Activated CD8-positive, alpha-beta memory T cell treated with anti-CD3 and anti-CD28 coated beads, Interleukin-2, amount 10 ng/mL, durations not matched to agents 7 days and 5 days (primary cell): ENCODE data around the gene EPN3. TPM values are rescaled to one million over a fixed set of nuclear protein-coding genes. Genes with fewer than 3 reads are reported as not detected.

Experiments used
- ATAC-seq: fragments of 150-1000 bp; cut with Tn5 transposase; one replicate; pipeline ENCODE4 v1.10.0; 2021; ENCODE audit warnings: moderate library complexity
- CTCF ChIA-PET: fragments of 350-600 bp; sonication (Branson Sonifier 250); formaldehyde crosslinking; loops from one replicate; lab custom pipeline; 2021; ENCODE audit warnings: antibody characterized with exemption; lab: Charles Lee
- DNase-seq: peaks from one replicate; pipeline ENCODE4 v3.0.0-alpha.2; 2020
- H3K27ac Mint-ChIP-seq: one replicate; pipeline ENCODE4 v1.8.0; 2021; ENCODE audit warnings: mild to moderate bottlenecking, mixed read lengths
- H3K27me3 Mint-ChIP-seq: one replicate; pipeline ENCODE4 v1.8.0; 2021; ENCODE audit warnings: mixed read lengths
- H3K36me3 Mint-ChIP-seq: one replicate; pipeline ENCODE4 v1.8.0; 2021; ENCODE audit warnings: mild to moderate bottlenecking, mixed read lengths
- H3K4me1 Mint-ChIP-seq: one replicate; pipeline ENCODE4 v1.8.0; 2021; ENCODE audit warnings: mixed read lengths
- H3K4me3 Mint-ChIP-seq: one replicate; pipeline ENCODE4 v1.8.0; 2021; ENCODE audit warnings: mild to moderate bottlenecking, moderate library complexity, mixed read lengths
- H3K9me3 Mint-ChIP-seq: one replicate; pipeline ENCODE4 v1.8.0; 2022; ENCODE audit warnings: low read depth, mixed read lengths
- total RNA-seq, 2 experiments: library from RNA; stranded (reverse); gene quantifications; one replicate each; pipeline ENCODE4 v1.2.3, GENCODE V29; 2021

EPN3 gene
- total RNA-seq, 2 experiments from 2014 or later, result not detected

- no peak overlapping the region for H3K4me3 Mint-ChIP-seq
- no peak for DNase-seq
- H3K9me3 Mint-ChIP-seq, result no peaks in the 10 kb centered on the region
- peaks cover 5% of the 10 kb centered on the region for H3K27me3 Mint-ChIP-seq
- H3K4me1 Mint-ChIP-seq, result peaks cover 9% of the 10 kb centered on the region
- no peak overlapping the region for H3K27ac Mint-ChIP-seq
- CTCF ChIA-PET, result interaction anchor here (0.6 to 3.6 kb wide), 10 partner anchors 7 to 62 kb away, joined by 3 to 20 read pairs (median 8); partner anchors contain the start of genes EPN3 and RSAD1
- no peaks in the 10 kb centered on the region for H3K36me3 Mint-ChIP-seq
- no peak for ATAC-seq
Measured at GRCh38 chr17:50540560-50541401, 8.2 kb downstream of the EPN3 start.

GRCh38 chr17:50541402-50541715 is 8.8 kb downstream of the EPN3 start:
- DNase-seq, result no peak
- H3K27me3 Mint-ChIP-seq, result peaks cover 8% of the 10 kb centered on the region
- H3K27ac Mint-ChIP-seq, result peak overlapping the region; percentile 16
- H3K9me3 Mint-ChIP-seq, result no peaks in the 10 kb centered on the region
- CTCF ChIA-PET, result interaction anchor here (1.0 to 3.6 kb wide), 13 partner anchors 8 to 301 kb away, joined by 3 to 20 read pairs (median 6); partner anchors contain the start of genes CACNA1G, EPN3 and RSAD1
- ATAC-seq, result no peak
- H3K4me1 Mint-ChIP-seq, result peaks cover 9% of the 10 kb centered on the region
- no peaks in the 10 kb centered on the region for H3K36me3 Mint-ChIP-seq
- H3K4me3 Mint-ChIP-seq, result peak overlapping the region; percentile 71

- Mint-ChIP-seq H3K27me3 (peaks cover 9% of the 10 kb centered on the region), H3K4me1 (peaks cover 12% of the 10 kb centered on the region), H3K4me3 (peak overlapping the region; percentile 71), H3K9me3 (no peaks in the 10 kb centered on the region), H3K27ac (peak overlapping the region; percentile 52), H3K36me3 (no peaks in the 10 kb centered on the region)
- ATAC-seq, result peak; percentile 91
- DNase-seq, result peak; percentile 85
- CTCF ChIA-PET, result interaction anchor here (0.6 to 3.6 kb wide), 20 partner anchors 9 to 342 kb away, joined by 3 to 20 read pairs (median 4); partner anchors contain the start of genes ACSF2, CACNA1G, EPN3 and RSAD1
Measured at GRCh38 chr17:50541716-50542688, 9.5 kb downstream of the EPN3 start.

- no peak for DNase-seq
- Mint-ChIP-seq H3K36me3 (no peaks in the 10 kb centered on the region), H3K4me3 (peak overlapping the region; percentile 71), H3K9me3 (no peaks in the 10 kb centered on the region), H3K27me3 (peaks cover 9% of the 10 kb centered on the region), H3K4me1 (peaks cover 16% of the 10 kb centered on the region), H3K27ac (no peak overlapping the region)
- CTCF ChIA-PET, result interaction anchor here (0.8 to 3.6 kb wide), 16 partner anchors 10 to 324 kb away, joined by 3 to 20 read pairs (median 4); partner anchors contain the start of genes ACSF2, CACNA1G and EPN3
- ATAC-seq, result no peak
Measured at GRCh38 chr17:50542795-50543774, 10.6 kb downstream of the EPN3 start.

- H3K36me3 Mint-ChIP-seq, result no peaks in the 10 kb centered on the region
- DNase-seq (no peak), ATAC-seq (no peak)
- no peaks in the 10 kb centered on the region for H3K9me3 Mint-ChIP-seq
- H3K27me3 Mint-ChIP-seq, result peaks cover 9% of the 10 kb centered on the region
- no peak overlapping the region for H3K27ac Mint-ChIP-seq
- H3K4me3 Mint-ChIP-seq, result no peak overlapping the region
- peaks cover 17% of the 10 kb centered on the region for H3K4me1 Mint-ChIP-seq
- CTCF ChIA-PET, result interaction anchor here (0.7 to 1.5 kb wide), 3 partner anchors 39 to 84 kb away, joined by 3 to 6 read pairs (median 4); no protein-coding TSS in a partner anchor
Measured at GRCh38 chr17:50544516-50544915, 12.0 kb downstream of the EPN3 start.

- Mint-ChIP-seq H3K36me3 (no peaks in the 10 kb centered on the region), H3K27me3 (peaks cover 9% of the 10 kb centered on the region), H3K9me3 (no peaks in the 10 kb centered on the region), H3K4me3 (no peak overlapping the region), H3K27ac (no peak overlapping the region), H3K4me1 (peaks cover 17% of the 10 kb centered on the region)
- DNase-seq (no peak), ATAC-seq (no peak)
- CTCF ChIA-PET, result interaction anchor here (1.0 to 3.2 kb wide), 3 partner anchors 12 to 81 kb away, joined by 3 to 15 read pairs (median 3); no protein-coding TSS in a partner anchor
Measured at GRCh38 chr17:50545311-50545710, 12.8 kb downstream of the EPN3 start.

- peak overlapping the region; percentile 75 for H3K4me3 Mint-ChIP-seq
- peaks cover 9% of the 10 kb centered on the region for H3K27me3 Mint-ChIP-seq
- DNase-seq (no peak), ATAC-seq (no peak)
- H3K4me1 Mint-ChIP-seq, result peaks cover 16% of the 10 kb centered on the region
- H3K36me3 Mint-ChIP-seq, result no peaks in the 10 kb centered on the region
- no peak overlapping the region for H3K27ac Mint-ChIP-seq
- H3K9me3 Mint-ChIP-seq, result no peaks in the 10 kb centered on the region
- CTCF ChIA-PET, result interaction anchor here (0.5 to 3.2 kb wide), 16 partner anchors 11 to 233 kb away, joined by 3 to 15 read pairs (median 4); partner anchors contain the start of genes CACNA1G, LRRC59 and RSAD1
Measured at GRCh38 chr17:50546701-50547034, 14.1 kb downstream of the EPN3 start.

- peak; percentile 94 for ATAC-seq
- peaks cover 15% of the 10 kb centered on the region for H3K4me1 Mint-ChIP-seq
Measured at GRCh38 chr17:50547035-50547735, 14.7 kb downstream of the EPN3 start, which contains the start of gene SPATA20. TSS of gene SPATA20 (plus strand) at chr17:50547174. CDS start at chr17:50547209, 35 bp downstream.

GRCh38 chr17:50547736-50548083 is 15.2 kb downstream of the EPN3 start:
- Mint-ChIP-seq H3K9me3 (no peaks in the 10 kb centered on the region), H3K36me3 (no peaks in the 10 kb centered on the region), H3K27ac (peak overlapping the region; percentile 76), H3K4me3 (peak overlapping the region; percentile 75), H3K27me3 (peaks cover 9% of the 10 kb centered on the region), H3K4me1 (peaks cover 9% of the 10 kb centered on the region)
- CTCF ChIA-PET, result interaction anchor here (1.0 to 3.2 kb wide), 7 partner anchors 13 to 304 kb away, joined by 3 to 15 read pairs (median 8); partner anchors contain the start of gene CACNA1G
- ATAC-seq (no peak), DNase-seq (no peak)

More at GRCh38 chr17:50547035-50547735, 14.7 kb downstream of the EPN3 start, which contains the start of gene SPATA20:
- peak; percentile 94 for DNase-seq
- Mint-ChIP-seq H3K27ac (peak within 1 kb of the TSS; percentile 76), H3K9me3 (no peaks in the 10 kb centered on the region), H3K36me3 (no peaks in the 10 kb centered on the region), H3K27me3 (peaks cover 9% of the 10 kb centered on the region), H3K4me3 (peak within 1 kb of the TSS; percentile 75)
- CTCF ChIA-PET, result interaction anchor here (0.6 to 3.2 kb wide), 15 partner anchors 12 to 232 kb away, joined by 3 to 15 read pairs (median 4); partner anchors contain the start of genes CACNA1G, LRRC59 and RSAD1

- CTCF ChIA-PET, result interaction anchor here (1.1 to 3.3 kb wide), 3 partner anchors 13 to 303 kb away, joined by 3 to 20 read pairs (median 4); no protein-coding TSS in a partner anchor
Measured at GRCh38 chr17:50548831-50549230, 16.3 kb downstream of the EPN3 start.

GRCh38 chr17:50549256-50549941 is 16.9 kb downstream of the EPN3 start:
- H3K36me3 Mint-ChIP-seq, result no peaks in the 10 kb centered on the region
- no peaks in the 10 kb centered on the region for H3K9me3 Mint-ChIP-seq
- ATAC-seq, result no peak
- CTCF ChIA-PET, result interaction anchor here (1.1 to 3.3 kb wide), 3 partner anchors 13 to 303 kb away, joined by 3 to 20 read pairs (median 4); no protein-coding TSS in a partner anchor
- no peak for DNase-seq
- H3K4me3 Mint-ChIP-seq, result no peak overlapping the region
- H3K4me1 Mint-ChIP-seq, result peaks cover 8% of the 10 kb centered on the region
- H3K27ac Mint-ChIP-seq, result no peak overlapping the region
- H3K27me3 Mint-ChIP-seq, result peaks cover 9% of the 10 kb centered on the region

More at GRCh38 chr17:50548831-50549230, 16.3 kb downstream of the EPN3 start:
- Mint-ChIP-seq H3K36me3 (no peaks in the 10 kb centered on the region), H3K4me3 (no peak overlapping the region), H3K27ac (no peak overlapping the region), H3K9me3 (no peaks in the 10 kb centered on the region), H3K4me1 (peaks cover 8% of the 10 kb centered on the region), H3K27me3 (peaks cover 9% of the 10 kb centered on the region)
- ATAC-seq (no peak), DNase-seq (no peak)
